ENCODE measurements around the gene CANX. TPM values are rescaled to one million over a fixed set of nuclear protein-coding genes. Genes with fewer than 3 reads are reported as not detected.

Gene CANX
- total RNA-seq, 1 donor from 2014 or later: 695 TPM

- Mint-ChIP-seq H3K36me3 (ENCODE audit: low read depth) (peaks cover 27% of the 10 kb centered on the region), H3K4me1 (ENCODE audit: low read depth) (peaks cover 32% of the 10 kb centered on the region), H3K27me3 (ENCODE audit: low read depth) (no peaks in the 10 kb centered on the region), H3K9me3 (ENCODE audit: low read depth) (no peaks in the 10 kb centered on the region), H3K4me3 (ENCODE audit: unreplicated experiment) (no peak overlapping the region), H3K27ac (ENCODE audit: unreplicated experiment) (no peak overlapping the region)
- DNase-seq (ENCODE audit: low spot score): no peak
- TF ChIP-seq CTCF (IDR thresholded peaks at IDR 0.05): no peak
Measured at GRCh38 chr5:179769796-179770195, 71.0 kb downstream of the CANX start.

- peaks cover 16% of the 10 kb centered on the region for H3K4me1 Mint-ChIP-seq (ENCODE audit: low read depth)
Measured at GRCh38 chr5:179771311-179771895, 72.6 kb downstream of the CANX start.

GRCh38 chr5:179772351-179772750 is 73.6 kb downstream of the CANX start:
- TF ChIP-seq CTCF (IDR thresholded peaks at IDR 0.05): no peak
- no peaks in the 10 kb centered on the region for H3K27me3 Mint-ChIP-seq (ENCODE audit: low read depth)
- H3K9me3 Mint-ChIP-seq (ENCODE audit: low read depth): no peaks in the 10 kb centered on the region
- H3K27ac Mint-ChIP-seq (ENCODE audit: unreplicated experiment): no peak overlapping the region
- peaks cover 30% of the 10 kb centered on the region for H3K36me3 Mint-ChIP-seq (ENCODE audit: low read depth)
- no peak overlapping the region for H3K4me3 Mint-ChIP-seq (ENCODE audit: unreplicated experiment)
- DNase-seq (ENCODE audit: low spot score): no peak
- peaks cover 7% of the 10 kb centered on the region for H3K4me1 Mint-ChIP-seq (ENCODE audit: low read depth)

More at GRCh38 chr5:179771311-179771895, 72.6 kb downstream of the CANX start:
- no peaks in the 10 kb centered on the region for H3K9me3 Mint-ChIP-seq (ENCODE audit: low read depth)
- H3K27me3 Mint-ChIP-seq (ENCODE audit: low read depth): no peaks in the 10 kb centered on the region
- peaks cover 30% of the 10 kb centered on the region for H3K36me3 Mint-ChIP-seq (ENCODE audit: low read depth)
- no peak overlapping the region for H3K4me3 Mint-ChIP-seq (ENCODE audit: unreplicated experiment)
- peak; percentile 8 for DNase-seq (ENCODE audit: low spot score)
- no peak for TF ChIP-seq CTCF (IDR thresholded peaks at IDR 0.05)
- no peak overlapping the region for H3K27ac Mint-ChIP-seq (ENCODE audit: unreplicated experiment)

GRCh38 chr5:179773686-179774040 is 74.9 kb downstream of the CANX start:
- Mint-ChIP-seq H3K27ac (ENCODE audit: unreplicated experiment) (no peak overlapping the region), H3K9me3 (ENCODE audit: low read depth) (no peaks in the 10 kb centered on the region), H3K27me3 (ENCODE audit: low read depth) (no peaks in the 10 kb centered on the region), H3K36me3 (ENCODE audit: low read depth) (peaks cover 37% of the 10 kb centered on the region), H3K4me3 (ENCODE audit: unreplicated experiment) (no peak overlapping the region), H3K4me1 (ENCODE audit: low read depth) (no peaks in the 10 kb centered on the region)
- TF ChIP-seq CTCF (IDR thresholded peaks at IDR 0.05): no peak
- DNase-seq (ENCODE audit: low spot score): no peak

DNA sequence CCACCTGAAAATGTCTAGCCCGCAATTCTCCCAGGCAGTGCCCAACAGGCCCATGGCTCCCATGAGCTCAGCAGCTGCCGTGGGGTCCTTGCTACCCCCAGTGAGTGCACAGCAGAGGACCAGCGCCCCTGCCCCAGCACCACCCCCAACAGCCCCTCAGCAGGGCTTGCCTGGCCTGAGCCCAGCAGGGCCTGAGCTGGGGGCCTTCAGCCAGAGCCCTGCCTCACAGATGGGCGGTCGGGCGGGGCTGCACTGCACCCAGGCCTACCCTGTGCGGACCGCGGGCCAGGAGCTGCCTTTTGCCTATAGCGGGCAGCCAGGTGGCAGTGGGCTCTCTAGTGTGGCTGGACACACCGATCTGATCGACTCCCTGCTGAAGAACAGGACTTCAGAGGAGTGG is 75.7 kb downstream of the CANX start:
- Mint-ChIP-seq H3K4me3 (ENCODE audit: unreplicated experiment) (no peak overlapping the region), H3K36me3 (ENCODE audit: low read depth) (peaks cover 35% of the 10 kb centered on the region), H3K9me3 (ENCODE audit: low read depth) (no peaks in the 10 kb centered on the region), H3K27ac (ENCODE audit: unreplicated experiment) (no peak overlapping the region), H3K4me1 (ENCODE audit: low read depth) (no peaks in the 10 kb centered on the region), H3K27me3 (ENCODE audit: low read depth) (no peaks in the 10 kb centered on the region)
- no peak for TF ChIP-seq CTCF (IDR thresholded peaks at IDR 0.05)
- DNase-seq (ENCODE audit: low spot score): no peak
